ENCODE measurements around the gene SEC22A.

Gene SEC22A

DNA sequence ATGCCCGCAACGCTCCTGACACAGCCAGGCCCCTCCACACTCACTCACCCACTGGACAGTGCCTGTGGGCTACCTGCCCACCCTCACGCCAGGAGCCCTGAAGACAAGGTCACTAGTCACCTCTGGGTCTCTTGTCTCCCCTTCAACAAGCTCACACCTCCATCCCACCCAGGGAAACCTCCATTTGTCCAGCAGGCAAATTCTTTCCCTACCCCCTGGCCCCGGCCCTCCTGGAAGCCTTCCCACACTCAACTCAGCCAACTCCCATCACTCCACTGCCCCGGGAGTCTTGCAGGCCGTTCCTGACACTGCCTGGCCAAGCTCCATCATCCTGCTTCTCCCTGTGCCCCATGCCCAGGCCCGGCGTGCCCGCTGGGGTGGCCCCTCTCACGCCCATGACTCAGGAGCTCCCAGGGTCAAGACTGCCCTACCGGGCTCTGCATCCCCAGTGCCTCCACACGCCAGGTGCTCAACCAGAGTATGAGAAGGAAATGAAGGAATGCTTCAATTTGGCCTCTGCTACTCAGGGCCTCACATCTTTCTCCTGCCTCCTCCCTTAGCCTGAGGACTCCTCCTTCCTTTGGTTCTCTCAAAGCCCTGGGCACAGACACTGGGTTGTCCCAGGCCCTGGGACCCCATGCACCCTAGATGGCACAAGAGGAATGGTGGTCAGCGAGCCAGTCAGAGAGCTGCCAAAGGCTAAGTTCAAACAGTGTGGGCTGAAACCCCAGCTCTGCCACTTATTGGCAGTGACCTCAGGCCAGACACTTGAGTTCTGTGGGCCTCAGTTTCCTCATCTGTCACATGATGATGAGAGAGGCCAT is 88.6 kb downstream of the SEC22A start:
- no peak for DNase-seq

DNA sequence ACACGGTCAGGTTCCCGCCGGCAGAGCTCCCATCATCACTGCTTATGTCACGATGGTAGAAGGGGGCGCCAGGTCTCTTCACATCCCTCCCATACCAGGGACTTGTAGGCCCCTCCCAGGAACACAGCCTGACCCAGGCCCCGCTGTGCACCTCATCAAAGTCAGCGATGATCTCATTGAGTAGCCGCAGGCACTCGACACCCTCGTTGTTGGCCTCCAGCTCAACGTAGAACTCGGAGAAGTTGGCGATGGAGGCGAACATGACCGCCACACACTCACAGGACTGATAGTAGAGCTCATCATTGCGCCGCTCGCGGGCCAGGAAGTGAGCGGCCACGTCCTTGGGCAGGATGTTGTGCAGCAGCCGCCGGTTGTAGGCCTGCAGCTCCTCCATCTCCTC is 89.2 kb downstream of the SEC22A start:
- DNase-seq = no peak

DNA sequence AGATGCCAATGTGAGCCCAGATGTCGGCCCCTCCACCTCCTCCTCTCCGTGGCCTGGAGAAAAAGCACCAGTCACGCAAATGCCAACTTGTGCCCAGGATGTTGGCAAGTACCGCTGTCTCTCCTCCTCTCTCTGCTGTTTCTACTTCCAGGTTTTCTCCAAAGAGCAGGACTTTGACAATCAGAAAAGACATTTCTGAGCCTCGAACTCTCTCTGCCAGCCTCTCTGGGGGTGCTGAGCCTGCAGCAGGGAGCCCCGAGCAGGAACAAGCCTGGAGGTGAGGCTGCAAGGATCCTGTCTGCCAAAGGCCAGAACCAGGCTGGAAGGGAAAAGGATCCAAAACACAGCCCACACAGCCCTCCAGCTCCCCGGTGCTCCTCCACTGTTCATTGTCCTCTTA is 89.7 kb downstream of the SEC22A start:
- DNase-seq = no peak

DNA sequence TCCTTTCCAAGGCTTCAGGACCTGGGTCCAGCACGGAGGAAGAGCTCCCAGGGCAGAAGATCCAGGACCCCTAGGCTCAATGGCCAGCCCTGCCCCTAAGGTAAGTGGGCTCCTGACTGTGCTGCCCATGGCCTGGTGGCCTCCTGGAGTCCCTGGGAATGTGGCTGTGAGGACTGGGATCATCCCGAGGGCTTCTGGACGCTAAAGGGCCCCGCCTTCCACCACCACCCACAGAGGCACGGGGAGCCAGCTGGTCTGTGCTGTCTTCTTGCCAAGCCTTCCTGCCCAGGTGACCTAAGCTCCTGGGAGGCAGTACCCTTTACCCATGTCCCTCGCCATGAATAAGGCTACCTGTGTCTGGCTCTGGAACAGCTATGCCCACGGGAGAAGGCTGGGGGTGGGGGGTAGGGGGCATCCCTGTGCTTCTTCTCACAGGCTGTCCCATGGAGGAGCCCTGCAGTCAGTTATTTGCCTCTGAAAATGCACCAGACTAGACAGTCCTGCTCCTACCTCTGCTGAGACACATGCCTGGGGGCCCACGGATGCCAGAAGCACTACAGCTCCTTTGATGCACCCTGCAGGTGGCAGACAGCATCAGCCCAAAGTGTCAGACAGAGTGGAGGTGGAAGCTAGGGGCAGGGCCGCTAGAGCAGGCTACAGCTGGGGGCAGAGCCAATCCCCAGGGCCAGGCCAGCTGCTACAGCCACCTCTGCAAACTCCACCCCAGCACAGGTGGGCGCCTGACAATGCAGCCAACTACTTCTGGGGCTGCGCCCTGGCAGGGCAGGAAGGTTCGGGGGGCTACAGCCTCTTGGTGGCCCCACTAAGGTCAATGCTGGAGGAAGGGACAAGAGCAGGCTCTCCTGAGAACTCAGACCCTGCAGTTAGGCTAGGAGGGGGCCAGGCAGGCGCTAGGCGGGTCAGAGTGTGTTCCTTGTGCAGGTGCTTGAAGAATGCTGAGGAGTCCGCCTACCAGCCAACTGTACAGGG is 90.9 kb downstream of the SEC22A start:
- DNase-seq = no peak

DNA sequence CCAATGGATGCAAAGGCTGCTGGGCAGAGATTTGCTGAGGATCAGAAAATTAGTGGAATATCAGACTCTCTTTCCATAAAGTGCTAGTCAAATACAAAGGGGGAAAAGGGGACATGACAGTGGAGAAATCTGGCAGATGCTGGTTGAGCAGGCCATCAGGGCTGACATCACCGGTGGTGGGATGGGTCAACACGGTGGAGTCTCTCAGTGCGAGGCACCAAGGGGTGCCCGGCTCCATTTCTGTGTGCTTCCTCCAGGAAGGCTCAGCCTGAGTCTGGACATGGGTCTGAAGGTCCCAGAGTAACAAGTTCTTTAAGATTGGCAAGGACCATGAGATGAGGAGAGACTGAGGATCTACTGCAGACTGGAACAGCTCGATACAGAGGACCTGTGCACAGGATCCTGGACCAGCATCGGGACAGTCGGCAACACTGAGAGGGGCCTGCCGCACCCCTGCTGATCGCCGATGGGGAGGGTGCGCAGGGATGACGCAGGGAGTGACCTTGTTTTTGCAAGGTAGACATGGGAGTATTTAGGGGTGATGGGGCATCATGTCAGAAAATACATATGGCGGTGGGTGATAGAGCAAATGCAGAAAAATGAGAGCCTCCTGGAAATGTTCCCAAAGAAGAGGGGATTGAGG is 92.7 kb downstream of the SEC22A start:
- DNase-seq = no peak

DNA sequence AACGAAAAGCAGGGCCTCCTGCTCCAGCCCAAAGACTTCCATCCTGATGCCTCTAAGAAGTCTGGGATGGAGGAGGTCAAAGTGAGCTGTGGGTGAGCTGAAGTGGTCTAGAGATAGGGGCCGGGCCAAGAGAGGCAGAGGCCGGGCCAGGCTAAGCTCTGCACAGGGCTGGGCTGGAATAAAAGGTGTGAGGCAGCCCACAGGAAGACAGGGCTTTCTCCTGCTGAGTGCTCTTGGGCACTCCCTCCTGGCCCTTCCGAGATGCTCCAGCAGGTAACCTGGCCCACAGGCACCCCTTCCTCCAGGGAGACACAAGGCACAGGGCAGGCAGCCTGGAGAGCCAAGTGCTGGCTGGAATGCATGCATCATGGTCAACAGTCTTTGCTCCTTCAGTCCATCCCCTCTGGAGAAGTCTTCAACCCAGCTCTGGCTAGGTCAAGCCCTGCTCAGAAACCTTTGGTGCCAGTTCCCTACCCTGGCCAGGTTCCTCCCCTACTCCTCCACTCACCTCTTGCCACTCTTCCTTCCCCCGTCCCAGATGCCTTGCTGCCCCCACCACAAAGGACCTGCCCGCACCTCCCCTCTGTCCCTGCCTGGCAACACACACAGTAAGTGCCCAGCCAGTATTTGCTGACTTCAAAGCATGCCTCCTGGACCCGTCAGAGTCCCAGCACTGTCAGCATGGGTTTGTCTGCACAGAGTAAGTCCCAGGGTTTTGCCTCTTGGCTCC is 93.6 kb downstream of the SEC22A start:
- DNase-seq = no peak

DNA sequence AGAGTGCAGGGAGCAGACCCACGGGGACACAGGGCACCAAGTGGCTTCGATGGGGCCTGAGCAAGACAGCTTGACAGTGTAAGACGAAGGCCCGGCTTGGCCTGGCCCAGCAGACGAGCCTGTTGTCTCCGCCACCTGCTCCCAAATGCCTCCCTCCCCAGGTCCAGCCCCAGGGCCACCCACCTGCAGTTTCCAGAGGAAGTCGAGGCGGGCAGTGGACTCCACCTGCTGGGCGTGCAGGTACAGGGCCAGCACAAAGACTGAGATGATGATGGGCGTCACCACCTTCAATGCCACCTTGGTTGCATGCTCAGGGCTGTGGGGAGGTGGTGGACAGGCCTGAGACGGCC is 94.1 kb downstream of the SEC22A start:
- no peak for DNase-seq

DNA sequence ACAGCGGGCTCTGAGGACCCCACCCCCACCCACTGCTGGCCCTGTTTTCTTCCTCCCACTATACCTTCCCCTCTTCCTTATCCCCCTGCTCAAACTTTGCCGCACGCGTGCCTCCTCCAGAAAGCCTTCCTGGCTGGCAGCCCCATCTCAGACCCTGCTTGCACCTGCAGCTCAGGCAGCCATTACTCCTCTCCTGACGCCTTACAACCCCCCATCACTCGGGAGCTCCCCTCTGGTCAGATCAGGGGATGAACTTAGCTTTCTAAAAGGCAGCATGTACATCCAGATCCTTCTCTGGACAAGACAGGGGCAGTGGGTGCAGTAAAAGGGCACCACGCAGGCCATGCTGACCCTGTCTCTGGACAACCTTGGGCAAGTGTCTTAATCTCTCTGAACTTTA is 94.5 kb downstream of the SEC22A start:
- no peak for DNase-seq

DNA sequence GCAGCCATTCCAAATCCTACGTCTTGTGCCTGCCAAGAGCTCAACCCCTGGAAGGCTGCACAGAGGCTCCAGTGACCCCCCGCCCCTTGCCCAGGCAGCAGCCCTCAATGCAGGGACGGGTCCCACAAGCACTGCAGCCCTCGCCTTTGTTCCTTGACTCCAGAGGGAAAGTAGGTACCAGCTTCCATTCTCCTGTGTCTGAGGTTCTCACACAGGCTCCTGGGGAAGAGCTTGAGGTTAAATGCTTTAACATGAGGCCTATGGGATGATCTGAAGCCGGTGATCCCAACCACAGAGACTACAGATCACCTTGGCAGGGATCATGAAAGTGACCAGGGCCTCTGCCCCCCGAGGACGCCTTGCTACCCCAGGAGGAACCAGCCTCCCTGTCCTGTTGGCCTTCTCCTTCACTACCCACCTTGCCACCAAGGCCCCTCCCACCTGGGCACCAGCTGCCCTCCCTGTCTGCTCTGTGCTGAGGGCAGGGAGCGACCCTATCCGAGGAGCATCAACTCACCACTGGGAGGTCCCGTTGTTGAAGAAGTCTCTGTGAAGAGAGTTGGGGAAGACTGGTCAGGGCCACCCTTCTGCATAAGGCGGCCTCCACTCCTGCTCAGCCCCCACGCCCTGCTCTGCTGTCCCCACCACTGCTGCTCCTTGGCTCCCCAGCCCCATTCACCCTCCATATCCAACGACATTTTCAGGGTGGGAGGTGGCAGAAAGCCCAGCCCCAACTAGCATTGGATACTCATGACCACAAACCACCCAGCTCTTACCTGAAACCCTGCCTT is 95.3 kb downstream of the SEC22A start:
- DNase-seq = no peak

DNA sequence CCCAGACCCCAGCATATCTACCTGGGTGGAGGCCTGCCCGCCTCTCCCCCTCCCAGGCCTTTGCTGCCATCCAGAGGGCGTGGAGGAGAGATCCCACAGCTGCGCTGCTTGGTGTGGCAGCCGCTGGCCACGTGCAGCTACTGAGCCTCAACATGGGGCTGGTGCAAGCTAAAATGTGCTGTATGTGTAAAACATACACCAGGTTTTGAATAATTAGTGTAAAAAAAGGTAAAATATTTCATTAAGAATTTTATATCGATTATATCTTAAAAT is 95.8 kb downstream of the SEC22A start:
- DNase-seq = no peak

DNA sequence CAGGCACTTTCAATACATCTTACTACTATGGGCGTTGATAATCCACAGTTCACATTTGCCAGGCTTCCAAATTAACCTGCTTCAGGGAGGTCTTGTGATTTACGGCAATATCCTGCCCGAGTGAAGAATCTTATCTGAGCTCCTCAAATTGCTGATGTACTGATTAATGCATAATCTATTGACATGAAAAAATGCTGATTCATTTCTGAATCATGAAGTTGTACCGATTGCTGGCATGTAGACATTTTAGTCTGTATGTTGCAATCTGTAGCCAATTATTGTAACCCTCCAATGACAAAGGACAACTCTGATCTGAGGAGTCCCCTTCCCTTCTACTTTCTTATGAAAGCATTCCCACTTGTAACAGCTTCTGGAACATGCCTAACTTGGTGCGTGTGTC is 97.2 kb downstream of the SEC22A start:
- DNase-seq = no peak

DNA sequence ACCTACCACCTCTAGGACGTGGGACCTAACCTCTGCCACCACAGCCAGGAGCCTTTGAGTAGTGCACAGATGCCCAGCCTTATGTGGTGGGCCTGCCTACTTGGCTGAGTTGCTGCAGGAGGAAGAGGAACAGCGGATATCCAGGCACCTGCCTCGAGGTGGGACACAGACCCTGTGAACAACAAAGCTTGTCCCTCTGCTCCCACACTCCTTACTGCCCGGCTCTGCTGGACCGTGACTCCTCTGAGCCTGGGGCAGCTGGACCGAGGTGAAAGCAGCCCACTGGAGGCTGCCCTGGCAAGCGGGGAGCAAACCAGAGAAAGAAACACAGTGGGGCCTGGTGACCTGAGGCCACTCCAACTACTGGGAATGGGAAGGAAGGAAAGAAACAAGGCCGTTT is 97.8 kb downstream of the SEC22A start:
- no peak for DNase-seq

DNA sequence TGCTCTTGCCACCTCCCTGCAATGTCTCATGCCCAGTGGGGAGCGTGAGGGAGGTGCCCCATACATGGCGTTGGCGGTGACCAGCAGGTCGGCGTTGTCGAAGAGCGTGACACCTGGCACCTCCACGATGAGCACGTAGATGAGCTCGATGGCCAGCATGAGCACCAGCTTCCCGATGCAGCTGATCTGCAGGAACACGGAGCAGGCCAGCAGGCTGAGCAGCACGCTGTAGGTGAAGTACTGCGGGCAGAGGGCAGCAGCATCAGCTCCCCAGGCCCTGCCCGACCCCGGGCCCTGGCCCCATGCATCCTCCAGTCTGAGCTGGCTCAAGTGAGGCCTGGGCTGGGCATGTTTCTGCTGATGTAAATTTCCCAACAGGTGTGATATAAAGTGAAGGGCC is 98.3 kb downstream of the SEC22A start:
- DNase-seq = no peak

DNA sequence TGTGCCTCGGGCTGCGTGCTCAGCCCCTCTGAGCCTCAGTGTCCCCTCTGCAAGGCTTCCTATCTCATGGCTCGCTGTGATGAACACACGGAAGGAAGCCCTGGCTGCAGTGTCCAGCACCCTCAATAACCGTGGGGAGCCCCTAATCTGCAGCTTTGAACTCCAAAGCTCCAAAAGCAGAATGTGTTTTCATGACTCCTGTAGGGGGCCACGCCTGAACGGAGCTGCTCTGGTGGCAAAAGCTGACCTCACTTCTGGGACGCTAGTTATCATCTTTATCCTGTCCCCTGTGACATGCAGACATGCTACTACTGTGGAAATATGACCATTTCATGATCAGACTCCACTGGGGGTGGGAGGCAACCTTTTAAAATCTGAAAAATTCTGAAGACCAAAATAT is 98.8 kb downstream of the SEC22A start:
- no peak for DNase-seq

DNA sequence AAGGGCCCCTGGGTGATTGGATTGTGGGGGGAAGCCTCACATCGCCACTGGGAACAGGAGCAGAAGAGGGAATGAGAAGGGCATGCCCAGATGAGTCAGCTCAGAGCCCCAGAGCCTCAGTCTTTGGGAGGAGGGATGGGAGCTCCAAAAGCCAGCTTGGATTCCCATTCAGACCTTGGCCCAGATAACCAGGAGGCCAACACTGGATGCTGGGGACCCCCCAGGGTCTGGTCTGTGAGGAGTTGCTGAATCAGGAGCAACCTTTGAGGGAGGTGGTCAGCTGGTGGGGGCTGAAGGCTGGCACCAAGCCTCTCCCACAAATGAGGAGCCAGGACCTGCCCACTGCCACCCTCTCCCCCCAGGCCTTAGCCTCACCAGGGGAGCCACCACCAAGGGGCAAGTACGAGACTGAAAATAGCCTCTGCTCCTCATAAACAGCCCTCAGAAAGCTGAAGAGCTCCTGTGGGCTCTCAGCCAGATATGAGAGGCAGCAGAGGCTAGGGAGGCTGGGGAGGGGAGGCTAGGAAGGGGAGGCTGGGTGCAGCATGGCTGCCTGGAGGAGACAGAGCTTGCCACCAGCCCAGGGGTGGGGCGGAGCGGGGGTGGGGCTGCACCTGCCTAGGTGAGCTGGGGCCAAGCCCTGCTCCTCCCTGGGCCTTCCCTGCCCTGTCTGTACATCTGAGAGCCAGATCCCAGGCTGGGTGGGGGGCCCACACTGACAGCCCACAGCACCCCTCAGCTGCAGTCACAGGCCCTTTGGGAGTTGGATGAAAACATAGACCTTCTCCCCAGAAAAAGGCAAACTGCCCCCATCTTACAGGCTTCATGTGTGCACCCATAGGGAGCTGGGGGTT is 99.8 kb downstream of the SEC22A start:
- DNase-seq = no peak

DNA sequence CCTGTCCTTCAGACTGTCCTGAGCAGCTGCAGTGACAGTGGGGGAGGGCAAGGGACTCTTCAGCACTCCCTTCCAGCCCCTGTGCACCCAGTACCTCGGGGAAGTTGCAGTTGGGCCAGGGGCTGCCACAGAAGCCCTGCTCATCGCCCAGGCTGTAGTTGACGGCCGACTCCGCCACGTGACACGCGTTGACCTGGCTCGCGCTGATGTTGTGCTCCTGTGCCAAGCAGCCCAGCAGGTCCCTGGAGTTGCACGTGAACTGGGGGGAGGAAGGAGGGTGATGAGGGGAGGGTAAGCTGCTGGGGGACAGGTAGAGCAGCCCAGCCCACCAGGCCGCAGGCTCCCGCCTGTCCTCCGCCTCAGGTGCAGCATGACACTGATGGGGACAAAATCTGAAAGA is 101.2 kb downstream of the SEC22A start:
- no peak for DNase-seq

DNA sequence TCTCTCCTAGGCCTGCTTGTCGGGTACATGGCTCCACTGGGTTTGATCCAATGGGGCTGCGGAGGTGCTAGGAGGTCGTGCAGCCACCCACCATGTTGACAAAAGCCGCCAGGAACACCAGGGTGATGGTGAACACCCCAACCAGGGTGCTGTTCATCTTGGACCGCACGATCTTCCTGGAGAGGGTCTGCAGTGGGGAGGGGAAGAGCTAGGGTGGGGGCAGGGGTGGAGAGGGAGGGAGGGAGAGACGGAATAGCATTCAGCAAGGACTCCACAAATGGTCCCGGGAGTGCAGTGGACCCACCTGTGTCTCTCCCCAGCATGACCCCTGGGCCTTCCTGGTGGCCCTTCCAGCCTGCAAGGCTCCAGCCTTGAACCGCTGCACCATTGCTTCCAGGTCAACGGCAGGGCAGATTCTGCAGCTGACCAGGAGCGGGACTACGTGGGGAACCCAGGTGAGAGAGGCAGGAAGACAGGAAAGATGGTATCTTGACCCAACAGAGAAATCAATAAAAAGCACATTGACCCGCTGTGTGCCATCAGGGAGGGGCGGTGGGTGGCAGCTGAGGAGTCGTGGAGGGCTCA is 102.3 kb downstream of the SEC22A start:
- DNase-seq = no peak

DNA sequence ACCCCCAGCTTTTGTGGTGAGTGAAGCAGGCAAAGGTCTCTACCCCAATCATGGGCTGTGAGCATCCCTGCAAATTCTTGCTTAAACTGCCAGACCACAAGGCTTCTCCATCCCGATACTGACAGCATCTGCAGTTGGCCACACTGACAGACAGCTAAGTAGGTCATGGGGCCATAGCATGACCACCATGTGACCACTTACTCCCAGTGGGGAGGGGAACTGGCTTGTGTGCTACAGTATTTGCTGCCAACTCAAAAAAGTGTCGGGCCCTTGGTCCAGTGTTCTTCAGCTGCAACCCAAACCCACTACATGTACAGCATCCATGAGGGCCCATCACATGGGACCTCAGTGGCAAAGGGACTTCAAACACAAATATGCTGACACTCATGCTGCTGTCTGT is 103.4 kb downstream of the SEC22A start:
- no peak for DNase-seq

DNA sequence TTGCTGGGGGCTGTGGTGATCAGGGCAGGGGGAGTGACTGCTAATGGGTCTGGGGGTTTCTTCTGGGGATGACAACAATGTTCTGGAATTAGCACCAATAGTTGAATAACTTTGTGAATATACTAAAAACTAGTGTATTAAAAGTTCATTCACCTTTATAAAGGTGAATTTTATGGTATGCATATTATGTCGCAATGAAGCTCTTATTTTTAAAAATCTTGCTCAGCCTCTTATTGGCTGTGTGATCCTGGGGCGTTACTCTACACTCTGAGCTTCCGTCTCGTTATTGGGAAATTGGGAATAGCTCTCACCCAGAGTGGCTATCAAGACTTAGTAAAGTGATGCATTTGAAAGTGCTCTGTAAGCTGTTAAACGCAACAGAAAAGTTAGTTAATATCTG is 105.3 kb downstream of the SEC22A start:
- no peak for DNase-seq

DNA sequence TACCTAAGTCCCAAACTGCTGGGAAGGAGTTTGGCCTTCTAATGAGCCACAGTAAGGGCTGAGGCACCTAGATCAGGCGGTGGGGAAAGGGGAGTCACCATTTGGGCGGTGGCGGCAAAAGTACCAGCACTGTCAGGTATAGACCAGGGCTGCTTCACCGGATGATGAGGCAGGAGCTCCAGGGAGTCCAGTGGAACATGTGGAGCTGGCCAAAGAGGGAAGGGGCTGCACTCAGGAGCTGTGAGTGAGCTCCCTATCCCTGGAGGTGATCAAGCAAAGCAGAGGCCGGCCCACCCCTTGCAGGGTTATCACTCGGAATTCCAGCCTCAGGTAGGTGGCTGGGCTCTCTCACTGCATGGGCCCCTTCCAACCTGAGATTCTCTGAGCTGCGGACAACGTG is 108.4 kb downstream of the SEC22A start:
- DNase-seq = no peak

DNA sequence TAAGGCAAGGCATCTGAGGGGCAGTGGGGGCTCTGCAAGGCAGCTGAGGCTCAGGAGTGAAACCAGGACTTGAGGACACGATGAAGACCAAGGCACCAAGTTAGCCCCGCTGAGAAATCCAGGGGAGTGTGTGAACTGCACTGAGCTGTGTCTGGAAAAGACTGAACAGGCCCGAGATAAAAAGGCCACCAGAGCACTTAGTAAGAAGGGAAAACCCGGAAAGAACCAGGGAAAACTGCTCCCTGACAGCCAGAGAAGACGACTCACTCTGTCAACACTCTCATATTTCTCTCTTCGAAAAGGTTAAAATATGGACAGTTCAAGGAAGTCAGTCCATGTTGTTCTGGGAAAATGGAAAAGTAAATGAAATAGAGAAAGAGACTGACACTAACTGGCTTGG is 109.0 kb downstream of the SEC22A start:
- DNase-seq = no peak
